ENCODE measurements around the gene ANKFN1.

Gene ANKFN1

GRCh38 chr17:56521414-56522141 is 368.3 kb downstream of the ANKFN1 start:
- peak; percentile 6 for DNase-seq

- DNase-seq = no peak
Observed at GRCh38 chr17:56523042-56523441, 369.8 kb downstream of the ANKFN1 start.

GRCh38 chr17:56528696-56529095 is 375.4 kb downstream of the ANKFN1 start:
- no peak for DNase-seq

GRCh38 chr17:56532926-56533325 is 379.7 kb downstream of the ANKFN1 start:
- DNase-seq = no peak

GRCh38 chr17:56536766-56537165 is 383.5 kb downstream of the ANKFN1 start:
- DNase-seq = no peak

GRCh38 chr17:56540836-56541235 is 387.6 kb downstream of the ANKFN1 start:
- no peak for DNase-seq

- DNase-seq = no peak
Observed at GRCh38 chr17:56543280-56543679, 390.0 kb downstream of the ANKFN1 start.

- no peak for DNase-seq
Observed at GRCh38 chr17:56545106-56545505, 391.8 kb downstream of the ANKFN1 start.

- no peak for DNase-seq
Observed at GRCh38 chr17:56545930-56546329, 392.7 kb downstream of the ANKFN1 start.

- no peak for DNase-seq
Observed at GRCh38 chr17:56548661-56549060, 395.4 kb downstream of the ANKFN1 start.

- DNase-seq = no peak
Observed at GRCh38 chr17:56549501-56549900, 396.2 kb downstream of the ANKFN1 start.

GRCh38 chr17:56557682-56558081 is 404.4 kb downstream of the ANKFN1 start:
- no peak for DNase-seq

GRCh38 chr17:56558088-56558487 is 404.8 kb downstream of the ANKFN1 start:
- DNase-seq = no peak

Data from DMS79 treated with DMSO at 0.1 percent for 48 hours (cell line).